ENCODE data around the gene POLR3K.

Gene POLR3K

DNA sequence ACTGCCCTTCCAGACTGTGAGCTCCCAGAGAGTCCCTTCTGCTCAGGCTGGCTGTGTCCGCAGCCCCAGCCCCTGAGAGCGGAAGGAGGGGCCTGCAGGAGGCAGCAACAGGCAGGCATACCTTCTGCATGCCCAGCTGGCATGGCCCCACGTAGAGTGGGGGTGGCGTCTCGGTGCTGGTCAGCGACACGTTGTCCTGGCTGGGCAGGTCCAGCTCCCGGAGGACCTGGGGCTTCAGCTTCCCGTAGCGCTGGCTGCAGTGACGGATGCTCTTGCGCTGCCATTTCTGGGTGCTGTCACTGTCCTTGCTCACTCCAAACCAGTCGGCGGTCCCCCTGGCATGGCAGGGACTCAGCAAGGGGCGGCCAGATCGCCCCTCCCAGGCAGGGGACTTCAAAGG is 10.1 kb upstream of the POLR3K start:
- H3K36me3 ChIP-seq (ENCODE audit: control insufficient read depth, insufficient read depth, low read length): no peaks in the 10 kb centered on the region
- no peak overlapping the region for H3K27ac ChIP-seq (ENCODE audit: insufficient read depth, low read length, poor library complexity, severe bottlenecking)
- H3K4me1 ChIP-seq (ENCODE audit: control insufficient read depth, insufficient read depth, low read length, poor library complexity, severe bottlenecking): peaks cover 6% of the 10 kb centered on the region

DNA sequence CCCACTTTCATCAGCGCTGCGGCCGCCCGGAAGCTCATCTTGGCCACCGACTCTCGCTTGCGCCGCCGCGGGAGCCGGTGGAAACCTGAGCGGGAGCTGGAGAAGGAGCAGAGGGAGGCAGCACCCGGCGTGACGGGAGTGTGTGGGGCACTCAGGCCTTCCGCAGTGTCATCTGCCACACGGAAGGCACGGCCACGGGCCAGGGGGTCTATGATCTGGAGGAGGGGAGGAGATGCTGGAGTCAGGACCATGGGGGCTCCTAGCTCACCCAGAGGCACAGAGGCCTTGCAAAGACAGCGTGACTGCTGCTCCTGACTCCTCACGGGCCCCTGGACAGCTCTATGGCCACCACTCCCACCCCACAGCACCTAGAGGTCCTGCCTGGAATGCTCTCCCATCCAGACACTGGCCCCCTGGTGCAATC is 9.6 kb upstream of the POLR3K start:
- Histone ChIP-seq H3K9me3 (ENCODE audit: control insufficient read depth, low read length) (no peaks in the 10 kb centered on the region), H3K4me3 (ENCODE audit: insufficient read depth, low read depth, low read length, poor library complexity, severe bottlenecking) (no peak overlapping the region), H3K36me3 (ENCODE audit: control insufficient read depth, insufficient read depth, low read length) (no peaks in the 10 kb centered on the region), H3K4me1 (ENCODE audit: control insufficient read depth, insufficient read depth, low read length, poor library complexity, severe bottlenecking) (peaks cover 6% of the 10 kb centered on the region), H3K27ac (ENCODE audit: insufficient read depth, low read length, poor library complexity, severe bottlenecking) (no peak overlapping the region), H3K27me3 (replicated peaks; ENCODE audit: control insufficient read depth, insufficient read depth, low read length, poor library complexity, severe bottlenecking) (no peaks in the 10 kb centered on the region)
- no peak for DNase-seq

More for the DNA sequence above, 10.1 kb upstream of the POLR3K start:
- DNase-seq: no peak
- no peaks in the 10 kb centered on the region for H3K9me3 ChIP-seq (ENCODE audit: control insufficient read depth, low read length)
- no peaks in the 10 kb centered on the region for H3K27me3 ChIP-seq (replicated peaks; ENCODE audit: control insufficient read depth, insufficient read depth, low read length, poor library complexity, severe bottlenecking)
- no peak overlapping the region for H3K4me3 ChIP-seq (ENCODE audit: insufficient read depth, low read depth, low read length, poor library complexity, severe bottlenecking)

DNA sequence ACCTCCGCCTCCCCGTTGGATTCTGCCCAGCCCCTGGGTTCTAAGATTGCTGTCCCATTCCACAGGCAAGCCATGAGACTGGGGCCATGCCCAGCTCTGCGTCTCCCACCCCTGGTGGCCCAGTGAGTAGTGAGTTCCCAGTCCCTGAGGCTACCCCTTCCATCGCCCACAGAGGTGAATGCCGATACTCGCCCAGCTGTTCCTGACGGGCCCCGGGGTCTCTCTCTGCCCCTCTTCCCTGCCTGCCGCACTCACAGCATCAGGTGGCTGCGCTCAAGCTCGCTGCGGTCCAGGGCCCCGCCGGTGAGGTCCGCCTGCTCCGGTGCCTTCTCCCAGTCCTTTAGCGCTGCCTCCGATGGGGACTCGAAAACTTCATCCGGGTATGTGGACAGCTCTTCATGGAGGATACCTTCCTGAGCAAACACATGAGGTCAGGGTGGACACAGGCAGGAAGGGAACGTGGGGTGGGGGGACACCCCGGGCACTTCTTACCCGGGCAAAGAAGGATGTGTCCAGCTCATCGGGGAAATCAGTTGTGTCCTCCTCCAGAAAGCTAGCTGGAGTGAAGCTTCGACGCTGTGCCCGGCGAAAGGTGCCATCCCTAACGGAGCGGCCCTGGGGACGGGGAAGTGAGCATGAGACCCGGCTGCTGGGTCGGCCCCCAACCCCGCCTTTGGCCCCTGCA is 9.0 kb upstream of the POLR3K start:
- Histone ChIP-seq H3K4me3 (ENCODE audit: insufficient read depth, low read depth, low read length, poor library complexity, severe bottlenecking) (no peak overlapping the region), H3K27me3 (replicated peaks; ENCODE audit: control insufficient read depth, insufficient read depth, low read length, poor library complexity, severe bottlenecking) (no peaks in the 10 kb centered on the region), H3K4me1 (ENCODE audit: control insufficient read depth, insufficient read depth, low read length, poor library complexity, severe bottlenecking) (peaks cover 6% of the 10 kb centered on the region), H3K9me3 (ENCODE audit: control insufficient read depth, low read length) (no peaks in the 10 kb centered on the region), H3K27ac (ENCODE audit: insufficient read depth, low read length, poor library complexity, severe bottlenecking) (no peak overlapping the region), H3K36me3 (ENCODE audit: control insufficient read depth, insufficient read depth, low read length) (no peaks in the 10 kb centered on the region)
- no peak for DNase-seq

DNA sequence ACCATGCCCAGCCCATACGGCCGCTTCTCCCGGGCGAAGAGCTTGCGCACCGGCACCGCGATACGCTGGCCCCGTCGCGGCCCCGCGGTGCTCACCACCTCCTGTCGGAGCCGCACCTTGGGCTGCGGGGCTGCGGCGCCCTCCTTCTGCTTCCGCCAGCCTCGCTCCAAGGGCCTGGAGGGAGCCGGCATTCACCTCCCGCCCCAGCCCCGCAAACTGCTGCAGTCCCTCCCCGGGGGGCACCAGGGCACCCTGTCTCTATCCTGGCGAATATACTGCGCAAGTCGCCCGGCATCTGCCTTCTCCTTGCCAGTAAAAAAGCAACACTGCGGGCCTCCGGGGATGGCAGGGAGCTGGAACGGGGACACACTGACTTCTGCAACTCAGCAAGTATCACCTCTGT is 8.5 kb upstream of the POLR3K start:
- Histone ChIP-seq H3K27me3 (replicated peaks; ENCODE audit: control insufficient read depth, insufficient read depth, low read length, poor library complexity, severe bottlenecking) (no peaks in the 10 kb centered on the region), H3K36me3 (ENCODE audit: control insufficient read depth, insufficient read depth, low read length) (no peaks in the 10 kb centered on the region), H3K4me1 (ENCODE audit: control insufficient read depth, insufficient read depth, low read length, poor library complexity, severe bottlenecking) (peaks cover 6% of the 10 kb centered on the region), H3K27ac (ENCODE audit: insufficient read depth, low read length, poor library complexity, severe bottlenecking) (no peak overlapping the region), H3K4me3 (ENCODE audit: insufficient read depth, low read depth, low read length, poor library complexity, severe bottlenecking) (no peak overlapping the region), H3K9me3 (ENCODE audit: control insufficient read depth, low read length) (no peaks in the 10 kb centered on the region)
- DNase-seq: no peak

DNA sequence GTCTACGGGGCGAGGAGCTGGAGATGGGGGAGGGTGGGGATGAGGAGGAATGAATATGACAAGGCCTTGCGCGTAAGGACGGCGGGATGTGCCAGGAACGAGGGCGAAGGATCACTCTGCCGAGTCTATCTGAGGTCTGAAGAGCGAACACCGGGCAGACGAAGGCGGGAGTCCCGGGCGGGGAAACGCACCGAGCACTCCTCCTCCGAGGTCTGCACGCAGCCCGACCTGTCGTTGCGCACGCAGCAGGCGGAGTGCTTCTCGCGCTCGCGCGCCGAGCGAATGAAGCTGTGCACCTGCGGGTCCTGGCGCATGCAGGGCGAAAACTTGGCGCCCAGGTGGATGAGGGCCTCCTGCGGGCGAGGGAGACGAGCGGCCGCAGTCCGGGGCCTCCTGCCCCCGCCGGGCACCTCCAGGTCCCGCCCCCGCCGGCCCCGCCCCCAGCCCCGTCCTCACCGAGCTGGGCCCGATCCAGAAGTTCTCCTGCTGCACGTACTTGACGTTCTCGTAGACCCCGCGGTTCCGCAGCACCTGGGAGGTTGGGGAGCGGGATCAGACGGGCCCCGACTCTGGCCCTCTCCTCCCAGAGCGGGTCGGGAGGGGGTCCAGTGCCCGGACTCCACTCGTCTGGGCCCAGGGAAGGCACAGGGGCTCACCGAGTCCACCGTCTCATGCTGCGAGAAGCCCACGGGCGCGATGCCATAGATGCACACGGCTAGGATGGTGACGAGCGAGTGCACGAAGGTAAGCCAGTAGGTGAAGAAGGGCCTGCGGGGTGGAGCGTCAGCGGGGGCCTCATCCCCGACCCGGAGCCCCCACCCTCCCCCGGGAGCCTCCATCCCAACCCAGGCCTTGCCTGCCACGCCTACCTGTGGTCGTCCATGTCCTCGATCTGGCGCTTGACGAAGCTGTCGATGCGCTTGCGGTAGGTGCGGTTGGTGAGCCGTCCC is 7.8 kb upstream of the POLR3K start:
- H3K4me3 ChIP-seq (ENCODE audit: insufficient read depth, low read depth, low read length, poor library complexity, severe bottlenecking): no peak overlapping the region
- peaks cover 6% of the 10 kb centered on the region for H3K4me1 ChIP-seq (ENCODE audit: control insufficient read depth, insufficient read depth, low read length, poor library complexity, severe bottlenecking)
- no peak for DNase-seq
- H3K9me3 ChIP-seq (ENCODE audit: control insufficient read depth, low read length): no peaks in the 10 kb centered on the region
- no peaks in the 10 kb centered on the region for H3K27me3 ChIP-seq (replicated peaks; ENCODE audit: control insufficient read depth, insufficient read depth, low read length, poor library complexity, severe bottlenecking)
- H3K27ac ChIP-seq (ENCODE audit: insufficient read depth, low read length, poor library complexity, severe bottlenecking): no peak overlapping the region
- H3K36me3 ChIP-seq (ENCODE audit: control insufficient read depth, insufficient read depth, low read length): no peaks in the 10 kb centered on the region

DNA sequence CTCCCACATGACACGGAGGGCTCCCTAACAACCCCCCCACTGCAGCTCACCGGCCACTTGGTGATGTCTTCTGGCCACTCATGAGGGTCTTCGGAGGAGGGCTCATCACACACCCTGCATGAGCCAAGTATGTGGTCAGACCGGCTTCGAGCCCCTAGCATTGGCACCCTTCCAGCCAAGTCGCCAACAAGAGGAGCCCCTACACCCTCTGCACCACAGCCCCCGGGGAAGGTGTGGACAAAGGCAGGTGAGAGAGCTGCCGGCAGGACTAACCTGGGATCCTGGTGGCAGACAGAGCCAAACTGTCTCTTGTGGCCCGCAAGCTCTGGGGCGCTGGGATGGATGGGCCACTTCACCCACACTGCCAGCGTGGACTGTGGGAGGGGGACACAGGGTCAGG is 6.8 kb upstream of the POLR3K start:
- H3K27ac ChIP-seq (ENCODE audit: insufficient read depth, low read length, poor library complexity, severe bottlenecking): no peak overlapping the region
- H3K9me3 ChIP-seq (ENCODE audit: control insufficient read depth, low read length): no peaks in the 10 kb centered on the region
- H3K27me3 ChIP-seq (replicated peaks; ENCODE audit: control insufficient read depth, insufficient read depth, low read length, poor library complexity, severe bottlenecking): no peaks in the 10 kb centered on the region
- no peak overlapping the region for H3K4me3 ChIP-seq (ENCODE audit: insufficient read depth, low read depth, low read length, poor library complexity, severe bottlenecking)
- DNase-seq: no peak
- H3K36me3 ChIP-seq (ENCODE audit: control insufficient read depth, insufficient read depth, low read length): no peaks in the 10 kb centered on the region
- no peaks in the 10 kb centered on the region for H3K4me1 ChIP-seq (ENCODE audit: control insufficient read depth, insufficient read depth, low read length, poor library complexity, severe bottlenecking)

DNA sequence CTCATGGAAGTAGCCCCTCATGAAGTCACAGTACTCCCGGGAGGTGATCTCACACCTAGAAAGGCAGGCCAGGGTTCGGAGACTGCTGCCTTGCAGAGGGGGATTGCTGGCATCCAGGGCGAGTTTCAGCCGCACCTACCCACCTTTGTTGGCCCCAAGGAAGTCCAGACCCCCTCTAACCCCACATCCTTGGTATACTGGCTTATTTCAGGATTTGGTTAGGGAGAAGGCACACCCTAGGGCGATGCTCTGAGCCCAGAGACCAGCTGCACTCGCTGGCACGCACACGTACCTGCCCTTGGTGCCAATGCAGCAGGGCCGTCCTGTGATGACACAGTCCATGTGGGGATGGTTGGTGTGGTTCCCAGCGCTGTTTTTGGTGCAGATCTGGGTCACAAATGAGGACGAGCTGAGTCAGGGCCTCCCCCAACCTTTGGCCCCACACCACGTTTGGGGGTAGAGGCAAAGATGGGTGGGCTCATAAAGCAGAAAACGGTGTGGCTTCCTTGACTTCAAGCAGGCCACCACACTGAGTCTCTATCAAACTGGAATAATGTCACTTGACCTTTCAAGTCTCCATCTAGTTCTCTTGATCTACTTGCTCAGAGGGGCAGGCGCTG is 6.1 kb upstream of the POLR3K start:
- DNase-seq: no peak
- Histone ChIP-seq H3K9me3 (ENCODE audit: control insufficient read depth, low read length) (no peaks in the 10 kb centered on the region), H3K4me3 (ENCODE audit: insufficient read depth, low read depth, low read length, poor library complexity, severe bottlenecking) (no peak overlapping the region), H3K27me3 (replicated peaks; ENCODE audit: control insufficient read depth, insufficient read depth, low read length, poor library complexity, severe bottlenecking) (no peaks in the 10 kb centered on the region), H3K4me1 (ENCODE audit: control insufficient read depth, insufficient read depth, low read length, poor library complexity, severe bottlenecking) (no peaks in the 10 kb centered on the region), H3K36me3 (ENCODE audit: control insufficient read depth, insufficient read depth, low read length) (no peaks in the 10 kb centered on the region), H3K27ac (ENCODE audit: insufficient read depth, low read length, poor library complexity, severe bottlenecking) (no peak overlapping the region)

DNA sequence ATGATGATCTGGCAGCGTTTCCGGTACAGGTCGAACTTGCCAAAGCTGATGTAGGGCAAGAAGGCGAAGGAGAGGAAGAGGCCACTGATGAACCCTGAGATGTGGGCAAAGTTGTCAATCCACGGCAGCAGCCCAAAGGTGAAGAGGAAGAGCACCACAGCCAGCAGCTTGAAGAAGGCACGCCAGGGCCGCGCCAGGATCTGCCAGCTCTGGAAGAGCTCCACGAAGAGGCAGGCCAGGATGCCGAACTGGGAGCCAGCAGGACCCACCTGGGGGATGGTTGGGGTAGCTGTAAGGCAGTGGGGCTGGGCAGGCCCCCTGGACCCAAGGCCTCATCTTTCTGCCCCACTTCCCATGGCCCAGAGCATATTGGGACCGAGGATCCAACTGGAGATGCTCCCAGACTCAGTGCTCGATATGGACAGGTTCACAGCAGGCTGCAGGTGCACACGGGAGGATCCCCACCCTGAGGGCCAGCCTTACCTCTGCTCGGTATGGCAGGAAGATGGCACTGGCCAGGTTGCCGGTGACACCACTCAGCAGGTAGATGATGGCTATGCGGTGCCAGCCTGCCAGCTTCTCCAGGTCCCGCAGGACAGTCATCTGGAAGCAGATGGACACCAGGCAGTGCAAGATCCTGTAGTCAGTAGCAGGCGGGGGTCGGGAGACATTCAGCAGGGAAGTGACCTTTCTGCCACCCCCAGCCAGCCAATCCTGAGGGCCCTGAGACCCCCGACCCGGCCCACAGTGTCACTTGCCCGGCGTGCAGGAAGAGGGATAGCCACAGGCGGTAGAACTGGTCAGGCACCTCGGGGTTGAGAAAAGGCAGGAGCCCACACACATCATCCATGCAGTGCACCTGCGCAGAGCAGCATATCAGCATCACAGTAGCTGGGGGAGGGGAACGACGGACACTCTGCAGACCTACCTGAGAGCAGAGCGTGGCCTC is 5.4 kb upstream of the POLR3K start:
- Histone ChIP-seq H3K9me3 (ENCODE audit: control insufficient read depth, low read length) (no peaks in the 10 kb centered on the region), H3K4me1 (ENCODE audit: control insufficient read depth, insufficient read depth, low read length, poor library complexity, severe bottlenecking) (peaks cover 5% of the 10 kb centered on the region), H3K4me3 (ENCODE audit: insufficient read depth, low read depth, low read length, poor library complexity, severe bottlenecking) (no peak overlapping the region), H3K27me3 (replicated peaks; ENCODE audit: control insufficient read depth, insufficient read depth, low read length, poor library complexity, severe bottlenecking) (no peaks in the 10 kb centered on the region), H3K36me3 (ENCODE audit: control insufficient read depth, insufficient read depth, low read length) (no peaks in the 10 kb centered on the region), H3K27ac (ENCODE audit: insufficient read depth, low read length, poor library complexity, severe bottlenecking) (no peak overlapping the region)
- DNase-seq: no peak

DNA sequence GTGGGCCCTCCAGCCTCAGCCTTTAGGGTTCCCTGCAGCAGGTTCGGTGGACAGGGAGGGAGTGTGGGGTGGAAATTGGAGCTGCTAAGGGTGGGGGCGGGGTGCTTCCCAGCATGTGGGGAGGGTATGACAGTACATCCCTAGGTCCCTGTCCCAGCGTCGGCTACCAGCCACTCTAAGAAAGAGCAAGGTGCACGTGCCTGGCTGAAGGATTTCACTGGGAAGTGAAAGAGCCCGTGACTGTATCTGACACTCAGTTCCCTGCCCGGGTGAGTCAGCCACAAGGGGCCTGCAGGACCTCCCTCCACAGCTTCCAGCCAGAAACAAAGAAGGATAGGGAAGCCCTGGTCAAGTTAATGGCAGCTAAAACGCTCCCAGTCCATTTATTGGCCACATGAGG is 4.3 kb upstream of the POLR3K start:
- no peak overlapping the region for H3K27ac ChIP-seq (ENCODE audit: insufficient read depth, low read length, poor library complexity, severe bottlenecking)
- H3K4me3 ChIP-seq (ENCODE audit: insufficient read depth, low read depth, low read length, poor library complexity, severe bottlenecking): no peak overlapping the region
- no peaks in the 10 kb centered on the region for H3K27me3 ChIP-seq (replicated peaks; ENCODE audit: control insufficient read depth, insufficient read depth, low read length, poor library complexity, severe bottlenecking)
- DNase-seq: no peak
- H3K9me3 ChIP-seq (ENCODE audit: control insufficient read depth, low read length): no peaks in the 10 kb centered on the region
- H3K36me3 ChIP-seq (ENCODE audit: control insufficient read depth, insufficient read depth, low read length): no peaks in the 10 kb centered on the region
- H3K4me1 ChIP-seq (ENCODE audit: control insufficient read depth, insufficient read depth, low read length, poor library complexity, severe bottlenecking): peaks cover 8% of the 10 kb centered on the region
